Muscle of leg (tissue), 11 donors: ENCODE data around the gene GPR156. TPM values are rescaled to one million over a fixed set of nuclear protein-coding genes. Genes with fewer than 3 reads are reported as not detected.
"Not testable (repeated sequence)": the region's sequence is repeated elsewhere in the genome, so short reads cannot be mapped to it uniquely, and the experiment has no call there.

ENCODE experiments used
- DNase-seq: peaks from one replicate; pipeline ENCODE4 v3.0.0; 2013
- H3K27ac ChIP-seq: one replicate; pipeline ENCODE4 v1.5.1; 2013; ENCODE audit warnings: mild to moderate bottlenecking, low read length, control low read depth
- H3K27me3 ChIP-seq: one replicate; pipeline ENCODE4 v1.6.1; 2013; ENCODE audit warnings: low read length; ENCODE audit not compliant: control insufficient read depth, insufficient read depth
- H3K36me3 ChIP-seq: one replicate; pipeline ENCODE4 v1.6.1; 2013; ENCODE audit warnings: low read length; ENCODE audit not compliant: control insufficient read depth, insufficient read depth
- H3K4me1 ChIP-seq: one replicate; pipeline ENCODE4 v1.6.1; 2013; ENCODE audit warnings: low read length; ENCODE audit not compliant: control insufficient read depth, insufficient read depth
- H3K4me3 ChIP-seq: one replicate; pipeline ENCODE4 v1.5.1; 2013; ENCODE audit warnings: low read length, control low read depth
- H3K9me3 ChIP-seq: replicated peaks from 2 replicates; pipeline ENCODE4 v1.6.1; 2013; ENCODE audit warnings: low read depth, low read length; ENCODE audit not compliant: control insufficient read depth
- WGBS: methylation state at CpG from one replicate; pipeline ENCODE4 v1.1.5; 2013; ENCODE audit warnings: missing lambda C conversion rate; ENCODE audit not compliant: insufficient coverage; 5-methylcytosine and 5-hydroxymethylcytosine counted together
- polyA plus RNA-seq, 8 donors: library from polyadenylated mRNA; unstranded; fragments of 120-200 nt; gene quantifications; one replicate each; pipeline versions ENCODE4 v1.2.1 to v1.2.3, GENCODE V29; 2013; ENCODE audit warnings: inconsistent platforms in 1 of 8, low replicate concordance in 1 of 8; ENCODE audit not compliant: insufficient read length in 8 of 8, insufficient read depth in 1 of 8
- total RNA-seq: library from RNA; stranded (reverse); fragments of 120-200 nt; gene quantifications from one replicate; pipeline ENCODE4 v1.2.4, GENCODE V29; 2013

Gene GPR156
- total and polyA plus RNA-seq, 9 donors: 1.6 to 3.1 (median 2.1) TPM

GRCh38 chr3:120167488-120167887, 117.5 kb downstream of the GPR156 start:
- H3K27me3 ChIP-seq: no peaks in the 10 kb centered on the region
- H3K9me3 ChIP-seq: no peaks in the 10 kb centered on the region
- H3K27ac ChIP-seq: no peak overlapping the region
- H3K4me3 ChIP-seq: no peak overlapping the region
- no peak for DNase-seq
- 80% methylated on average over 10 of the region's 10 CpGs for WGBS
- peaks cover 9% of the 10 kb centered on the region for H3K4me1 ChIP-seq
- H3K36me3 ChIP-seq: no peaks in the 10 kb centered on the region

GRCh38 chr3:120163816-120164215, 121.2 kb downstream of the GPR156 start:
- H3K9me3 ChIP-seq: no peaks in the 10 kb centered on the region
- no peak for DNase-seq
- no peak overlapping the region for H3K27ac ChIP-seq
- H3K4me1 ChIP-seq: no peaks in the 10 kb centered on the region
- no peaks in the 10 kb centered on the region for H3K27me3 ChIP-seq
- H3K36me3 ChIP-seq: no peaks in the 10 kb centered on the region
- H3K4me3 ChIP-seq: no peak overlapping the region

GRCh38 chr3:120163026-120163425, 122.0 kb downstream of the GPR156 start:
- no peak overlapping the region for H3K27ac ChIP-seq
- no peak for DNase-seq
- H3K36me3 ChIP-seq: no peaks in the 10 kb centered on the region
- H3K4me3 ChIP-seq: no peak overlapping the region
- no peaks in the 10 kb centered on the region for H3K4me1 ChIP-seq
- H3K27me3 ChIP-seq: no peaks in the 10 kb centered on the region
- WGBS: no CpG with 5 or more reads among the region's 4 CpGs
- H3K9me3 ChIP-seq: no peaks in the 10 kb centered on the region

GRCh38 chr3:120162400-120162799, 122.6 kb downstream of the GPR156 start:
- no peaks in the 10 kb centered on the region for H3K4me1 ChIP-seq
- no peaks in the 10 kb centered on the region for H3K9me3 ChIP-seq

GRCh38 chr3:120161902-120162301, 123.1 kb downstream of the GPR156 start:
- no peak for DNase-seq
- H3K4me1 ChIP-seq: no peaks in the 10 kb centered on the region
- no peaks in the 10 kb centered on the region for H3K9me3 ChIP-seq
- H3K27ac ChIP-seq: no peak overlapping the region
- WGBS: 80% methylated on average over 1 of the region's 3 CpGs
- no peaks in the 10 kb centered on the region for H3K36me3 ChIP-seq
- H3K4me3 ChIP-seq: no peak overlapping the region
- no peaks in the 10 kb centered on the region for H3K27me3 ChIP-seq

More at GRCh38 chr3:120162400-120162799, 122.6 kb downstream of the GPR156 start:
- DNase-seq: no peak
- H3K36me3 ChIP-seq: no peaks in the 10 kb centered on the region
- H3K27me3 ChIP-seq: no peaks in the 10 kb centered on the region
- H3K27ac ChIP-seq: no peak overlapping the region
- no peak overlapping the region for H3K4me3 ChIP-seq

- WGBS: 30% methylated on average over 1 of the region's 1 CpG
- no peak overlapping the region for H3K27ac ChIP-seq
- DNase-seq: no peak
Measured at GRCh38 chr3:120160050-120160449, 125.0 kb downstream of the GPR156 start.

GRCh38 chr3:120157681-120158080, 127.3 kb downstream of the GPR156 start:
- Histone ChIP-seq H3K9me3 (peaks cover 14% of the 10 kb centered on the region), H3K27ac (no peak overlapping the region), H3K27me3 (no peaks in the 10 kb centered on the region), H3K4me1 (no peaks in the 10 kb centered on the region), H3K36me3 (no peaks in the 10 kb centered on the region), H3K4me3 (no peak overlapping the region)
- WGBS: 63% methylated on average over 3 of the region's 5 CpGs
- no peak for DNase-seq

More at GRCh38 chr3:120160050-120160449, 125.0 kb downstream of the GPR156 start:
- no peaks in the 10 kb centered on the region for H3K4me1 ChIP-seq
- H3K9me3 ChIP-seq: peaks cover 4% of the 10 kb centered on the region
- H3K27me3 ChIP-seq: no peaks in the 10 kb centered on the region
- H3K4me3 ChIP-seq: no peak overlapping the region
- no peaks in the 10 kb centered on the region for H3K36me3 ChIP-seq

GRCh38 chr3:120157113-120157512, 127.9 kb downstream of the GPR156 start:
- Histone ChIP-seq H3K9me3 (peaks cover 14% of the 10 kb centered on the region), H3K36me3 (no peaks in the 10 kb centered on the region), H3K27ac (no peak overlapping the region), H3K4me1 (no peaks in the 10 kb centered on the region), H3K4me3 (no peak overlapping the region), H3K27me3 (no peaks in the 10 kb centered on the region)
- no peak for DNase-seq
- WGBS: 76% methylated on average over 2 of the region's 3 CpGs

GRCh38 chr3:120156699-120157098, 128.3 kb downstream of the GPR156 start:
- H3K27me3 ChIP-seq: no peaks in the 10 kb centered on the region

GRCh38 chr3:120155694-120156093, 129.3 kb downstream of the GPR156 start:
- DNase-seq, H3K27me3 ChIP-seq, H3K27ac ChIP-seq, H3K36me3 ChIP-seq, H3K4me3 ChIP-seq, H3K4me1 ChIP-seq: not testable (repeated sequence)
- WGBS: 100% methylated on average over 1 of the region's 3 CpGs
- H3K9me3 ChIP-seq: peaks cover 14% of the 10 kb centered on the region

More at GRCh38 chr3:120156699-120157098, 128.3 kb downstream of the GPR156 start:
- Histone ChIP-seq H3K27ac (no peak overlapping the region), H3K9me3 (peaks cover 14% of the 10 kb centered on the region), H3K36me3 (no peaks in the 10 kb centered on the region), H3K4me1 (no peaks in the 10 kb centered on the region), H3K4me3 (no peak overlapping the region)
- DNase-seq: no peak

- no peaks in the 10 kb centered on the region for H3K36me3 ChIP-seq
Measured at GRCh38 chr3:120155108-120155507, 129.9 kb downstream of the GPR156 start.

More at GRCh38 chr3:120155108-120155507, 129.9 kb downstream of the GPR156 start:
- peaks cover 14% of the 10 kb centered on the region for H3K9me3 ChIP-seq
- no peaks in the 10 kb centered on the region for H3K4me1 ChIP-seq
- no peak overlapping the region for H3K4me3 ChIP-seq
- no peak overlapping the region for H3K27ac ChIP-seq
- no peak for DNase-seq
- H3K27me3 ChIP-seq: no peaks in the 10 kb centered on the region
